DMS 273 (cell line): ENCODE data around the gene KIF3B.
"Not testable (repeated sequence)": the region's sequence is repeated elsewhere in the genome, so short reads cannot be mapped to it uniquely, and the experiment has no call there.

Experiments
- DNase-seq: peaks from one replicate; lab custom pipeline; 2025; ENCODE audit not compliant: unreplicated experiment; lab: John Stamatoyannopoulos, UW

KIF3B gene

GRCh38 chr20:32355907-32356621 is 78.6 kb downstream of the KIF3B start:
- DNase-seq, result not testable (repeated sequence)

GRCh38 chr20:32356622-32357374 is 79.3 kb downstream of the KIF3B start:
- DNase-seq, result no peak

- no peak for DNase-seq
These were observed 80.0 kb downstream of the KIF3B start for GRCh38 chr20:32357375-32357868.

- DNase-seq, result peak; percentile 99
These were observed 80.6 kb downstream of the KIF3B start, which contains the start of gene ASXL1 for GRCh38 chr20:32357869-32358631. Gene ASXL1 (plus strand): TSS chr20:32358331. CDS start chr20:32358776, 445 bp downstream.

GRCh38 chr20:32358632-32358882 is 81.1 kb downstream of the KIF3B start:
- DNase-seq, result no peak

GRCh38 chr20:32358883-32359632 is 81.6 kb downstream of the KIF3B start:
- peak; percentile 89 for DNase-seq

GRCh38 chr20:32359633-32360332 is 82.3 kb downstream of the KIF3B start:
- DNase-seq, result peak; percentile 57

GRCh38 chr20:32360333-32360634 is 82.8 kb downstream of the KIF3B start:
- no peak for DNase-seq

GRCh38 chr20:32362901-32363364 is 85.5 kb downstream of the KIF3B start:
- DNase-seq, result no peak

- DNase-seq, result no peak
These were observed 86.0 kb downstream of the KIF3B start for GRCh38 chr20:32363492-32363891.

GRCh38 chr20:32364554-32365208 is 87.2 kb downstream of the KIF3B start:
- DNase-seq, result no peak

- DNase-seq, result peak; percentile 85
These were observed 88.1 kb downstream of the KIF3B start for GRCh38 chr20:32365564-32365963.

- no peak for DNase-seq
These were observed 88.9 kb downstream of the KIF3B start for GRCh38 chr20:32366380-32366779.

- DNase-seq, result no peak
These were observed 90.9 kb downstream of the KIF3B start for GRCh38 chr20:32368323-32368722.

GRCh38 chr20:32368925-32369324 is 91.5 kb downstream of the KIF3B start:
- DNase-seq, result no peak

GRCh38 chr20:32370897-32371296 is 93.4 kb downstream of the KIF3B start:
- no peak for DNase-seq

GRCh38 chr20:32378461-32378860 is 101.0 kb downstream of the KIF3B start:
- no peak for DNase-seq

- not testable (repeated sequence) for DNase-seq
These were observed 102.6 kb downstream of the KIF3B start for GRCh38 chr20:32380037-32380436.

GRCh38 chr20:32380745-32381144 is 103.3 kb downstream of the KIF3B start:
- DNase-seq, result no peak
